HAP-1 (cell line): Measurements from ENCODE around the gene REEP6.

Experiments
- DNase-seq, 2 experiments: peaks; one replicate each; pipeline ENCODE4 v3.0.0-alpha.2; 2016 to 2020; ENCODE audit warnings: low spot score in 2 of 2
- H3K27me3 ChIP-seq: fragments of 250-450 bp; sonication (Bioruptor Pico); 2 replicates; pipeline ENCODE4 v1.5.1; 2020; ENCODE audit warnings: low read depth, mild to moderate bottlenecking, moderate library complexity
- H3K36me3 ChIP-seq: fragments of 250-450 bp; sonication (Bioruptor Pico); replicated peaks from 2 replicates; pipeline ENCODE4 v1.5.1; 2020; ENCODE audit warnings: mild to moderate bottlenecking
- H3K4me1 ChIP-seq: fragments of 250-450 bp; sonication (Bioruptor Pico); 2 replicates; pipeline ENCODE4 v1.5.1; 2020; ENCODE audit warnings: mild to moderate bottlenecking
- H3K4me3 ChIP-seq: fragments of 250-450 bp; sonication (Bioruptor Pico); 2 replicates; pipeline ENCODE4 v1.5.1; 2020; ENCODE audit warnings: mild to moderate bottlenecking, moderate library complexity
- H3K9me3 ChIP-seq: fragments of 250-450 bp; sonication (Bioruptor Pico); 2 replicates; pipeline ENCODE4 v1.5.1; 2020; ENCODE audit warnings: mild to moderate bottlenecking, moderate library complexity
- in situ Hi-C: fragments of 300-500 bp; cut with MboI; formaldehyde crosslinking; loops from 3 replicates; pipeline ENCODE4 v1.14.3; 2020; ENCODE audit warnings: low sequenced_read_pairs, inconsistent platforms, mixed read lengths

Gene REEP6

GRCh38 chr19:1491114-1491848 lies at the start of gene REEP6:
TSS of gene REEP6 (plus strand) at chr19:1491181. CDS start at chr19:1491270, 89 bp downstream.
- peaks cover 19% of the 10 kb centered on the region for H3K4me1 ChIP-seq
- H3K27me3 ChIP-seq: no peaks in the 10 kb centered on the region
- H3K4me3 ChIP-seq: peak within 1 kb of the TSS; percentile 51
- DNase-seq: no peak
- H3K36me3 ChIP-seq: no peaks in the 10 kb centered on the region
- no peaks in the 10 kb centered on the region for H3K9me3 ChIP-seq
- in situ Hi-C loops: no loop called here

DNA sequence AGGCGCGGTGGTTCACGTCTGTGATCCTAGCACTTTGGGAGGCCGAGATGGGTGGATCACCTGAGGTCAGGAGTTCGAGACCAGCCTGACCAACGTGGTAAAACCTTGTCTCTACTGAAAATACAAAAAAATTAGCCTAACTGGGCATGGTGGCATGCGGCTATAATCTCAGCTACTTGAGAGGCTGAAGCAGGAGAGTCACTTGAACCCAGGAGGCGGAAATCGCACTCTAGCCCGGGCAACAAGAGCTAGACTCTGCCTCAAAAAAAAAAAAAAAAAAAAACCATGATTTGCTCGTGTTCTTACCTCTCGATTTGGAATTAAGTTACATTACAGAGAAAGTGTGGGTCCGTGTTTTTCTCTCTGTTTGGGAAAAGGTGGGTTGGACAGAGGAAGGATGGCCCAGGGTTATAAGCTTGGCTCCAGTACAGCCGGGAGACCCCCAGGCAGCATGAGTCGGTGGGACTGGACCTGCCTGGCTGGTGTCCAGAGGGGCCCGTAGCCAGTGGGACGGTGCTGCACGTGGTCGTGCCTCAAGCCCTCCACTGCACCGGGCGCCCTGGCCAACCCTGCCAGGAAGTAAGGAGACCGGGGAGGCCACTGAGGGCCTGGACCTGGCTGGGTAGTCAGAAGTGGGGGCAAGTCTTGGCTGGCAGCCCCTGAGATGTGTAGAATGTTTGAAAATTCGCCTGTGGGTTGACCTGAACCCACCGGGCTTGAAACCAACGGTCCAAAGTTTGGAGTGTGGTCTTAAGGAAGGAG lies 49.1 kb upstream of the REEP6 start:
- in situ Hi-C loops: no loop called here

DNA sequence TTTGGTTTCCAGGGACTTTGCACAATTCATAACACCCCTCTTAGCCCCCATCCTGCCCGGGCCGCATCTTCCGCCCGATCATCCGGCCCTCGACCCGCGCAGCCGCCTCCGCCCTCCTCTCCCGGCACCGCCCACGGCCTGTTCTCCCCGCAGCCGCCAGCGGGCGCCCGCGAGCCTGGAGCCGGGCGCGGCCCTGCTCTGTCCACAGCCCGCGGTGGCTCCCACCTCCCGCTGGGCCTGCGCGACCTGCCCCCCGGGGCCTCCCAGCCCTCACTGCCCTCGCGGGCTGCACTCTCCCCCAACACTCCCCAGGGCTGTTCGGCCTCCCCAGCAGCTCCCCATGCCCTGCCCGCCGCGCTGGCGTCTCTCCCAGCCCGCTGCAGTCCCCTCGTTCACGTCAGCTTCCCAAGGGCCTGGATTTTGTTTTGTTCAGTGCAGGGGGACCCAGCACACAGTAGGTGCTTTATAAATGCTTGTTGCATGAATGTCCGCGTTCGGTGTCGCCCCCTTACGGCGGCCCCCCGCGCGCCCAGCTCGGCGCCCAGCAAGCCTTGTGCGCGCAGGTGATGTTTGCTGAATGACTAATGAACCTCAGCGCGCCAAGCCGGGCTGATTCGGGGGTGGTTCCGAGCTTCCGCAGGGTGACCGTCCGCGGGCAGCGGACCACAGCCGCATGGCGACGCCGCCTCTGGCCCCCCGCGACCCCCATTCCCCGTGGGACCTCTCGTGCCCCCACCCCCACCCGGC lies 45.6 kb upstream of the REEP6 start:
- Histone ChIP-seq H3K36me3 (peaks cover 33% of the 10 kb centered on the region), H3K4me3 (peak overlapping the region; percentile 25), H3K27me3 (peaks cover 39% of the 10 kb centered on the region), H3K4me1 (peaks cover 24% of the 10 kb centered on the region), H3K9me3 (no peaks in the 10 kb centered on the region)
- peak; percentile 64 to 86 for DNase-seq
- in situ Hi-C loops: no loop called here

More for the DNA sequence above, 49.1 kb upstream of the REEP6 start:
- Histone ChIP-seq H3K4me1 (peaks cover 28% of the 10 kb centered on the region), H3K27me3 (peaks cover 7% of the 10 kb centered on the region), H3K4me3 (no peak overlapping the region), H3K9me3 (no peaks in the 10 kb centered on the region), H3K36me3 (peaks cover 51% of the 10 kb centered on the region)
- DNase-seq: no peak

DNA sequence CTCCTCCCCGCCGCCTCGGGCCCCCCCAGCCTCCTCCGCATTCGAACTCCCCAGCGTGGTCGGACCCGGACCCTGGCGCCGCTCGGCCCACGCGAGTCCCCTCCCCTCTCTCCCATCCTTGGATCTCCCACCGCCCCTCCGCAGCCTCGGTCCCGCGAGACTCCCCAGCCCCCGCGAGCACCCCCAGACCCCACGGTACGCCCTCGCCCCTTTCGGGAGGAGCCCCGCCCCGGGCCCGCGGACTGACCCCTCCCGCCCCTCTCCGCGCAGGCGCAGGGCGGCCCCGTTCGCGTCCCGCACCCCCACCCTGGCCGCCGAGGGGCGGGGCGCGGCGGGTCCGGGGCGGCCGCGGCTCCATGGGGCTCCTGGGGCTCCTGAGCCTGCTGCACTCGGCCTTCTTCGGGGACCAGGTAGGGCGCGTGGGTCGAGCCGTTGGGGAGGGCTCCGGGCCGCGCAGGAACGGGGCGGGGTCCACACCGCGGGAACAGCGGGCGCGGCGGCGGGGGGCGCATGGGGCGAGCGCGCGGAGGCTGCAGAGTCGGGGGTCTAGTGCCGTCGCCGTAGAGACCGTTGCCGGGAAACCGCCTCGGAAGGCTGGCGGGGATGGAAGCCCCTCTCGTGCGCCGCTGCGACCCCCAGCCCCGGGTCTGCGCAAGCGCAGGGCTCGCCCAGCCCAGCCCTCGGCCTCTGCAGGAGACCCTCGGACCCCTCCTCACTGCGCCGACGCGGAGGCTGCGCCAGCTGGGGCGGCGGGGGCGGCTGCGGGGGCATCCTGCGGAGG lies 44.9 kb upstream of the REEP6 start:
- in situ Hi-C loops: no loop called here
- Histone ChIP-seq H3K27me3 (peaks cover 46% of the 10 kb centered on the region), H3K4me3 (peak overlapping the region; percentile 25), H3K4me1 (peaks cover 19% of the 10 kb centered on the region), H3K36me3 (peaks cover 25% of the 10 kb centered on the region), H3K9me3 (no peaks in the 10 kb centered on the region)
- DNase-seq: peak in 1 of 2 experiments; percentile 81

GRCh38 chr19:1446713-1447481 lies 44.1 kb upstream of the REEP6 start:
- Histone ChIP-seq H3K9me3 (no peaks in the 10 kb centered on the region), H3K36me3 (peaks cover 18% of the 10 kb centered on the region), H3K27me3 (peaks cover 54% of the 10 kb centered on the region), H3K4me1 (peaks cover 19% of the 10 kb centered on the region), H3K4me3 (peak overlapping the region; percentile 25)
- DNase-seq: peak in 1 of 2 experiments; percentile 59
- in situ Hi-C loops: no loop called here

- Histone ChIP-seq H3K27me3 (peaks cover 60% of the 10 kb centered on the region), H3K4me1 (peaks cover 19% of the 10 kb centered on the region), H3K4me3 (no peak overlapping the region), H3K9me3 (no peaks in the 10 kb centered on the region), H3K36me3 (peaks cover 11% of the 10 kb centered on the region)
- no peak for DNase-seq
- in situ Hi-C loops: no loop called here
These were observed 43.5 kb upstream of the REEP6 start for GRCh38 chr19:1447504-1447903.

- Histone ChIP-seq H3K4me3 (no peak overlapping the region), H3K27me3 (peaks cover 65% of the 10 kb centered on the region), H3K36me3 (peaks cover 7% of the 10 kb centered on the region; the same call in 1 of the 2 replicates), H3K9me3 (no peaks in the 10 kb centered on the region), H3K4me1 (peaks cover 19% of the 10 kb centered on the region)
- in situ Hi-C loops: no loop called here
- DNase-seq: no peak
These were observed 43.0 kb upstream of the REEP6 start for GRCh38 chr19:1447944-1448343.

- DNase-seq: peak in 1 of 2 experiments; percentile 78
- Histone ChIP-seq H3K4me1 (peaks cover 8% of the 10 kb centered on the region), H3K4me3 (no peak within 1 kb of the TSS), H3K27me3 (peaks cover 77% of the 10 kb centered on the region), H3K9me3 (no peaks in the 10 kb centered on the region), H3K36me3 (no peaks in the 10 kb centered on the region)
- in situ Hi-C loops: no loop called here
These were observed 41.2 kb upstream of the REEP6 start, which contains the start of gene APC2 for GRCh38 chr19:1449467-1450442. TSS of gene APC2 (plus strand) at chr19:1450121. CDS start at chr19:1453002, 2,881 bp downstream.

DNA sequence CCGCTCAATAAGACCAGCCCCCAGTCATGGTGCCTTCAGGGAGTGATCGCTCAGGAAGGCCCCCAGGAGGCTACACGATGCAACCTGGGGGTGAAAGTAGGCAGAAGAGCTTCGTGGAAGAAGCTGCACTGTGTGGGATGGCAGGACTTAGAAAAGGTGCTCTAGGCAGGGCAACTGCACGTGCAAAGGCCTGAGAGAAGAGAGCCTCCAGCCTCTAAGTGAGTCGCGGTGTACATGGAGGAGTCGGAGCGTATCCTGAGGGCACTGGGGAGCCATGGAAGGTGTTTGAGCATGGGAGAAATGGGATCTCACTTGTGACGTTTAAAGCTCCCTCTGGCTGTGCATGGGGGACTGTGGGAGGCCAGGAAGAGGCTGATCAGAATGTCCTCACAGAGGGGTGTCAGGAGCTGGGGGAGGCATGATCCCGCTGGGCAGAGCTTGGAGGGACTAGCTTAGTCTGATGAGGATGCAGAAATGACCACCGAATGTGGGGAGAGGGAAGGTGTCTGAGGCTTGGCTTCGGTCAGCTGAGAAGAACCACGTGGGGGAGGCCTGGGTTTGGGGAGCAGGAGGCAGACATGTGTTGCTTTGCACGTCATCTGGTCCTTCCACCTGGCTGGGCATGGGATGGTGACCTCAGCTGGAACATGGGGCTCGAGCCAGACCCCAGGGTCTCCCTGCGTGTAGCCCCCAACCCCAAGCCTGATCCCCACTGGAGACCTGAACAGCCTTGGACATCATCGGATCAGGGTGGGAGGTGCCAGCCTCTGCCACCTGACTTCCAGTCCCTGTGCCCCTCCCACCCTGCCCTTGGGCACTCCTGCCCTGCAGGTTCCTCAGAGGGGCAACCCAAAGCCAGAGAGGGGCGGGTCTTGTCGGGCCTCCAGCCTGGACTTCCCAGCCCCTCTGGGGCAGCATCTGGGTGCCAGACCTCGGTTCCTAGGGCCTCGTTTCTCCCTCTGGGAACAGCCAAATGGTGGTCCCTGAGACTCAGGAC lies 39.9 kb upstream of the REEP6 start:
- peaks cover 83% of the 10 kb centered on the region for H3K27me3 ChIP-seq
- H3K4me3 ChIP-seq: no peak overlapping the region
- in situ Hi-C loops: no loop called here

DNA sequence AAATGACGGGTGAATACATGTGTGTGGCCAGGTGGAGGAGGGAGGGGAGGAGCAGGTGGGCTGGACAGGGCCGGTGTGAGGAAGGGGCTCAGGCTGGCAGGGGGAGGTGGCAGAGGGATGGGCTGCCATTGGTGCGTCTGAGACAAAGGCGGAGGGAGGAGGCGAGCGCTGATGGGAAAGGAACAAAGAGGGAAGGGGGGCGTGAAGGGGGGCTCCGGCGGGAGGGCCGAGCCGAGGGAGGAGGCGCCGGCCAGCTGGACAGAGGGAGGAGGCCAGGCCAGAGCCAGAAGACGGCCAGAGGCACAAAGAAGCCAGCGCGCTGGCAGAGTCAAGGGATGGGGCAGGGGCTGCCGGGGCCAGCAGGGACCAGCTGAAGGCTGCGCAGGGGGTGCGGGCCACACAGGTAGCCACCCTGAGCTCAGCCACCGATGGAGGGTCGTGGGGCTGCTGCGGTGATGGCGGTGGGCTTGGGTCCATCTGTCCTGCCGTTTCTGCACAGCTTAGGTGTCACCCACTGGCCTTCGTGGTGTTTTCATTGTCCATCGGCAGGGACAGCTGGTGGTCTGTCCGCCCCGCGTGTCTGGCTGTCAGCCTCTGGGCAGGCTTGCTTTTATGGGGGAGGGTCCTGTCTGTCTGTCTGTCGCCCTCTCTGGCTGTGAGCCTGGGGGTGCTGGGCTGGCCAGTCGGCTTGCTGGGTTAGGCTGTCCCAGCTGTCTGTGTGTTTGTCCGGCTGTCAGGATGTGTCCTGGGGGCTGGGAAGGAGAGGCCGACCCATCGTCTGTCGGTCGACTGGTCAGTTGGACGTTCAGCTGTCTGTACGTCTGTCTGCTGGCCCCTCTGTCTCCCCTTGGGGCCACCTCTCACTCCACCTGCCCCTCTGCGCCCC lies 38.8 kb upstream of the REEP6 start:
- Histone ChIP-seq H3K9me3 (no peaks in the 10 kb centered on the region), H3K4me3 (no peak overlapping the region), H3K36me3 (no peaks in the 10 kb centered on the region), H3K4me1 (peaks cover 12% of the 10 kb centered on the region), H3K27me3 (peaks cover 72% of the 10 kb centered on the region)
- no peak for DNase-seq
- in situ Hi-C loops: no loop called here

More for the DNA sequence above, 39.9 kb upstream of the REEP6 start:
- DNase-seq: no peak
- H3K36me3 ChIP-seq: no peaks in the 10 kb centered on the region
- H3K9me3 ChIP-seq: no peaks in the 10 kb centered on the region
- H3K4me1 ChIP-seq: peaks cover 8% of the 10 kb centered on the region
